ENCODE data around the gene VIPAS39. TPM values are rescaled to one million over a fixed set of nuclear protein-coding genes. Genes with fewer than 3 reads are reported as not detected.
A peak's percentile ranks its signal among the peaks of the same experiment; 100 is the strongest.

VIPAS39 gene
- total RNA-seq, 1 experiment from 2014 or later, result 19.3 TPM

GRCh38 chr14:77498984-77499527 is 41.7 kb upstream of the VIPAS39 start:
- CTCF ChIA-PET, result interaction anchor here (0.8 kb wide), 1 partner anchor 40 kb away, joined by 3 read pairs; no protein-coding TSS in a partner anchor
- Mint-ChIP-seq H3K4me3 (ENCODE audit: low read depth, unreplicated experiment) (peak overlapping the region; percentile 58), H3K36me3 (ENCODE audit: insufficient read depth, unreplicated experiment) (peaks cover 6% of the 10 kb centered on the region), H3K27ac (ENCODE audit: unreplicated experiment) (no peak overlapping the region), H3K4me1 (ENCODE audit: low read depth, unreplicated experiment) (no peaks in the 10 kb centered on the region), H3K27me3 (ENCODE audit: unreplicated experiment) (peaks cover 33% of the 10 kb centered on the region), H3K9me3 (ENCODE audit: low read depth, unreplicated experiment) (no peaks in the 10 kb centered on the region)
- no TSS peak for BruUV-seq (replicated peaks)
- no peak for DNase-seq
- TF ChIP-seq CTCF (IDR thresholded peaks at IDR 0.05; ENCODE audit: unreplicated experiment), result no peak
- intact Hi-C loops (cut with micrococcal nuclease; ENCODE audit: unreplicated experiment), result no loop called here

- CTCF ChIA-PET, result interaction anchor here (0.7 to 0.8 kb wide), 2 partner anchors 40 to 197 kb away, joined by 3 read pairs; no protein-coding TSS in a partner anchor
- Mint-ChIP-seq H3K36me3 (ENCODE audit: insufficient read depth, unreplicated experiment) (peaks cover 6% of the 10 kb centered on the region), H3K4me1 (ENCODE audit: low read depth, unreplicated experiment) (no peaks in the 10 kb centered on the region), H3K27me3 (ENCODE audit: unreplicated experiment) (peaks cover 33% of the 10 kb centered on the region), H3K9me3 (ENCODE audit: low read depth, unreplicated experiment) (no peaks in the 10 kb centered on the region), H3K4me3 (ENCODE audit: low read depth, unreplicated experiment) (peak within 1 kb of the TSS; percentile 58), H3K27ac (ENCODE audit: unreplicated experiment) (no peak within 1 kb of the TSS)
- TF ChIP-seq CTCF (IDR thresholded peaks at IDR 0.05; ENCODE audit: unreplicated experiment), result no peak
- DNase-seq, result peak; percentile 36
- BruUV-seq (replicated peaks), result no TSS peak
- intact Hi-C loops (cut with micrococcal nuclease; ENCODE audit: unreplicated experiment), result no loop called here
These were observed 40.9 kb upstream of the VIPAS39 start, which contains the start of gene ISM2 for GRCh38 chr14:77498120-77498979. ISM2 (minus strand) TSS chr14:77498816; CDS start chr14:77498793, 23 bp downstream.

GRCh38 chr14:77495334-77495733 is 37.9 kb upstream of the VIPAS39 start:
- no peak for TF ChIP-seq CTCF (IDR thresholded peaks at IDR 0.05; ENCODE audit: unreplicated experiment)
- intact Hi-C loops (cut with micrococcal nuclease; ENCODE audit: unreplicated experiment), result no loop called here
- Mint-ChIP-seq H3K9me3 (ENCODE audit: low read depth, unreplicated experiment) (no peaks in the 10 kb centered on the region), H3K27ac (ENCODE audit: unreplicated experiment) (no peak overlapping the region), H3K36me3 (ENCODE audit: insufficient read depth, unreplicated experiment) (peaks cover 6% of the 10 kb centered on the region), H3K4me1 (ENCODE audit: low read depth, unreplicated experiment) (no peaks in the 10 kb centered on the region), H3K4me3 (ENCODE audit: low read depth, unreplicated experiment) (no peak overlapping the region), H3K27me3 (ENCODE audit: unreplicated experiment) (peaks cover 31% of the 10 kb centered on the region)
- no peak for DNase-seq
- CTCF ChIA-PET, result no interaction called here
- no TSS peak for BruUV-seq (replicated peaks)

GRCh38 chr14:77491056-77491455 is 33.7 kb upstream of the VIPAS39 start:
- no TSS peak for BruUV-seq (replicated peaks)
- H3K36me3 Mint-ChIP-seq (ENCODE audit: insufficient read depth, unreplicated experiment), result no peaks in the 10 kb centered on the region
- DNase-seq, result no peak
- H3K27ac Mint-ChIP-seq (ENCODE audit: unreplicated experiment), result no peak overlapping the region
- TF ChIP-seq CTCF (IDR thresholded peaks at IDR 0.05; ENCODE audit: unreplicated experiment), result no peak
- no peaks in the 10 kb centered on the region for H3K4me1 Mint-ChIP-seq (ENCODE audit: low read depth, unreplicated experiment)
- no peak overlapping the region for H3K4me3 Mint-ChIP-seq (ENCODE audit: low read depth, unreplicated experiment)
- intact Hi-C loops (cut with micrococcal nuclease; ENCODE audit: unreplicated experiment), result no loop called here
- H3K27me3 Mint-ChIP-seq (ENCODE audit: unreplicated experiment), result peaks cover 13% of the 10 kb centered on the region
- CTCF ChIA-PET, result no interaction called here
- H3K9me3 Mint-ChIP-seq (ENCODE audit: low read depth, unreplicated experiment), result no peaks in the 10 kb centered on the region
